K562 (cell line): ENCODE measurements around the gene POR. TPM values are rescaled to one million over a fixed set of nuclear protein-coding genes. Genes with fewer than 3 reads are reported as not detected.

Experiments used
- ARID3A ChIP-seq: IDR thresholded peaks from 2 replicates; pipeline ENCODE4 v1.6.1; 2012; ENCODE audit warnings: low read depth, low read length, improper control_type of control experiment, borderline replicate concordance
- BHLHE40 ChIP-seq: IDR thresholded peaks from 2 replicates; pipeline ENCODE4 v1.6.1; 2011; ENCODE audit warnings: low read length, improper control_type of control experiment
- CXXC5 ChIP-seq: fragments of 250-450 bp; sonication (Bioruptor Pico); IDR thresholded peaks from 2 replicates; pipeline ENCODE4 v1.8.0; 2022; ENCODE audit warnings: inconsistent platforms, mild to moderate bottlenecking, moderate library complexity
- IFI16 ChIP-seq: fragments of 250-450 bp; sonication (Bioruptor Pico); IDR thresholded peaks from 2 replicates; pipeline ENCODE4 v2.1.2; 2022; ENCODE audit warnings: mild to moderate bottlenecking, inconsistent platforms
- KLF16 ChIP-seq: IDR thresholded peaks from 2 replicates; pipeline ENCODE4 v1.6.1; 2016; ENCODE audit warnings: antibody characterized with exemption
- PATZ1 ChIP-seq: fragments of 250-450 bp; sonication (Bioruptor Pico); IDR thresholded peaks from 2 replicates; pipeline ENCODE4 v1.5.0; 2020; ENCODE audit warnings: mild to moderate bottlenecking, borderline replicate concordance
- PBX2 ChIP-seq, 2 experiments: IDR thresholded peaks in 1 of 2; conservative IDR thresholded peaks in 1 of 2; 2 replicates each; pipeline ENCODE4 v1.6.1; 2016; ENCODE audit warnings: low read depth in 2 of 2, mild to moderate bottlenecking in 1 of 2, missing compliant biosample characterization in 1 of 2, missing genetic modification characterization in 1 of 2, moderate library complexity in 1 of 2
- RREB1 ChIP-seq: fragments of 250-450 bp; sonication (Bioruptor Pico); IDR thresholded peaks from 2 replicates; pipeline ENCODE4 v1.4.0; 2020
- SOX6 ChIP-seq: fragments of 450-650 bp; IDR thresholded peaks from 2 replicates; pipeline ENCODE4 v1.6.1; 2014; ENCODE audit warnings: mild to moderate bottlenecking
- TRIM24 ChIP-seq, 2 experiments: fragments of 450-650 bp; IDR thresholded peaks; 2 replicates each; pipeline ENCODE4 v1.6.1; 2016
- ZFP1 ChIP-seq: fragments of 450-650 bp; formaldehyde crosslinking; IDR thresholded peaks from 2 replicates; pipeline ENCODE4 v1.4.0; 2020; ENCODE audit warnings: mild to moderate bottlenecking, mixed read lengths
- polyA plus RNA-seq, 8 experiments: library from polyadenylated mRNA; depleted of rRNA in 4 of 8; stranded (reverse) in 5 of 8; unstranded in 3 of 8; fragments of >200 nt; fragmentation: Nextera tagmentation in 2 of 8; fragmentation: Illumina TruSeq in 1 of 8; extraction: Ambion mirVana in 2 of 8; extraction: Trizol in 1 of 8; gene quantifications; 2 replicates each; pipeline versions ENCODE4 v1.2.1 to v1.2.3, GENCODE V29; 2011 to 2014; ENCODE audit warnings: inconsistent platforms in 1 of 8, missing spikeins in 1 of 8
- total RNA-seq, 7 experiments: library from RNA; depleted of rRNA in 6 of 7; stranded (reverse); fragments of >200 nt in 6 of 7; fragmentation: Illumina TruSeq in 2 of 7; extraction: Trizol in 2 of 7; gene quantifications; 2 replicates each; pipeline versions ENCODE4 v1.2.1 to v1.2.3, GENCODE V29; 2011 to 2021; ENCODE audit warnings: low replicate concordance in 1 of 7
- TF ChIP-seq, protein P1 (sequence below), 3 experiments: fragments of 200-800 bp in 1 of 3; sonication (Bioruptor generic) in 1 of 3; sonication (generic) in 1 of 3; formaldehyde crosslinking in 1 of 3; IDR thresholded peaks; 2 replicates each; pipeline versions ENCODE4 v1.6.1 to v1.8.0; 2016 to 2022; ENCODE audit warnings: mild to moderate bottlenecking in 2 of 3, missing compliant biosample characterization in 2 of 3, missing genetic modification characterization in 2 of 3, missing genetic modification reagents in 1 of 3

POR gene
- total and polyA plus RNA-seq, 9 of the 15 experiments (the other 6 are each of a cell fraction or from before 2014, with no cell fraction given), result 4.7 to 142 (median 40.8) TPM

DNA sequence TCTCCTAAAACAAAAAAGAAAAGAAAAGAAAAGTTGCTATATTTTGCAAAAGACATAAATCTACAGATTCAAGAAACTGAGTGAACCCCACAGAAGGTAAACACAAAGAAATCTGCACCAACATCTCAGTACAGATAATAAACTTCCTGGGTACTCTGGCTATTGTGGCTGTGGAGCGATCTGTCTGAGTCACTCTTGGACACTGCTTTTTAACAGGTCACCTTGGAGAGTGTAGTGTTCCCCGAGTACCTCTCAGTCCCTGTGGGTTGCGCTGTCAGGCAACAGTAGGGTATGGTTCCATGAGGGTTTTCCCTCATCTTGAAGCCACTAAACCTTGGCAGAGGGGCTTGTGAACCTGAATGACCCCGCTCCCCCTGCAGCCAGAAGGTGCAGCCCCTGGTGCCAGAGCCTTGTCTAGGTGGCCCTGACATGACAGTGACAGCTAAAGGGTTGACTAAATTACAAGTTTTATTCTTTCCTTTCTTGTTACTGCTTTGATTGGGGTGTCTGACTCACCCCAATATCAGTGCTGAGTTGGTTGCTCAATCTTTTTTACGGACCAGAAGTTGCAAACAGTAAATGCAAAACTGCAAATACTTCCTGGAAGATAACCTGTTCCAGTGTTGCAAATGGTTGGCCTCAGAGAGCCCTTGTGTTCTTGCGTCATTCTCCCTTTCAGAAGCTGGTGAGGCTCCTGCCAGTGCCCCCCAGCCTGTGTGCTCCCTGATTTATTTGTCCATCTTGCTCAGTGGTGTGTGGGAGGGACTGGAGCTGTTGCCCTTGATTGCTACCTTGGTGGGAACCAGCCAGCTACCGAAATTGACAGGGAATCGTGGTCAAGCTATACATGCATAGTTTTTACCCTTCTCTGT lies 30.6 kb downstream of the POR start (continued):
- TF ChIP-seq RREB1 (no peak), KLF16 (no peak), PATZ1 (CRISPR knock-in tag) (no peak), ZFP1 (CRISPR knock-in tag) (no peak), TRIM24 (IDR thresholded peaks at IDR 0.05) (no peak; a peak in 1 of 4 replicates), PBX2 (CRISPR knock-in tag; IDR thresholded peaks at IDR 0.05; ENCODE audit: low read depth) (no peak), PBX2 (tag; conservative IDR thresholded peaks at IDR 0.05; ENCODE audit: low read depth) (0 out of 2 replicates have a peak, but pooled peaks have one; percentile 25), SOX6 (peak; percentile 88), ARID3A (no peak), BHLHE40 (no peak), CXXC5 (CRISPR knock-in tag) (no peak), IFI16 (CRISPR knock-in tag) (no peak)
- TF ChIP-seq, protein P1, sequence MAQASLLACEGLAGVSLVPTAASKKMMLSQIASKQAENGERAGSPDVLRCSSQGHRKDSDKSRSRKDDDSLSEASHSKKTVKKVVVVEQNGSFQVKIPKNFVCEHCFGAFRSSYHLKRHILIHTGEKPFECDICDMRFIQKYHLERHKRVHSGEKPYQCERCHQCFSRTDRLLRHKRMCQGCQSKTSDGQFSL (CRISPR knock-in tag; IDR thresholded peaks at IDR 0.05), result no peak
- TF ChIP-seq, protein P1 (tag; IDR thresholded peaks at IDR 0.05), result no peak
